SKM-1 (cell line): ENCODE results near the gene CACNA1E.

Experiments used
- DNase-seq: peaks from one replicate; lab custom pipeline; 2025; ENCODE audit not compliant: unreplicated experiment; lab: John Stamatoyannopoulos, UW

CACNA1E gene

GRCh38 chr1:181754103-181754502, 270.8 kb downstream of the CACNA1E start:
- no peak for DNase-seq

GRCh38 chr1:181759481-181759880, 276.2 kb downstream of the CACNA1E start:
- no peak for DNase-seq

GRCh38 chr1:181763736-181764135, 280.4 kb downstream of the CACNA1E start:
- no peak for DNase-seq

GRCh38 chr1:181765451-181766026, 282.2 kb downstream of the CACNA1E start:
- DNase-seq, result no peak

GRCh38 chr1:181767001-181767708, 283.8 kb downstream of the CACNA1E start:
- DNase-seq, result no peak

GRCh38 chr1:181768211-181768929, 285.1 kb downstream of the CACNA1E start:
- DNase-seq, result no peak

GRCh38 chr1:181768930-181769280, 285.6 kb downstream of the CACNA1E start:
- DNase-seq, result no peak

GRCh38 chr1:181769846-181770245, 286.5 kb downstream of the CACNA1E start:
- DNase-seq, result no peak

- DNase-seq, result no peak
Measured at GRCh38 chr1:181772714-181773113, 289.4 kb downstream of the CACNA1E start.

GRCh38 chr1:181776044-181776443, 292.7 kb downstream of the CACNA1E start:
- no peak for DNase-seq

- no peak for DNase-seq
Measured at GRCh38 chr1:181777286-181777685, 294.0 kb downstream of the CACNA1E start.

- no peak for DNase-seq
Measured at GRCh38 chr1:181777812-181778211, 294.5 kb downstream of the CACNA1E start.

- no peak for DNase-seq
Measured at GRCh38 chr1:181778640-181779260, 295.4 kb downstream of the CACNA1E start.

- DNase-seq, result no peak
Measured at GRCh38 chr1:181779343-181779742, 296.0 kb downstream of the CACNA1E start.

GRCh38 chr1:181783208-181783607, 299.9 kb downstream of the CACNA1E start:
- no peak for DNase-seq

- peak; percentile 58 for DNase-seq
Measured at GRCh38 chr1:181784039-181784683, 300.8 kb downstream of the CACNA1E start.

GRCh38 chr1:181789395-181789794, 306.1 kb downstream of the CACNA1E start:
- no peak for DNase-seq

GRCh38 chr1:181791721-181792120, 308.4 kb downstream of the CACNA1E start:
- DNase-seq, result no peak

GRCh38 chr1:181793831-181794230, 310.5 kb downstream of the CACNA1E start:
- DNase-seq, result no peak

GRCh38 chr1:181794332-181794731, 311.0 kb downstream of the CACNA1E start:
- no peak for DNase-seq

- DNase-seq, result no peak
Measured at GRCh38 chr1:181798191-181798926, 315.0 kb downstream of the CACNA1E start.
